Measurements from ENCODE around the gene CCNJL. TPM values are rescaled to one million over a fixed set of nuclear protein-coding genes. Genes with fewer than 3 reads are reported as not detected.
A peak's percentile ranks its signal among the peaks of the same experiment; 100 is the strongest.

CCNJL gene
- total RNA-seq (10 to 100 TPM in 3 of 10 donors, 1 to 10 TPM in 7; 4.5 to 20.8 (median 7.0) TPM), polyA plus RNA-seq (1 to 10 TPM; 2.9 to 5.1 TPM)
- long read RNA-seq, donor 1, partial matches to known transcripts, result 13 of 19 reads
- long read RNA-seq, donor 1, other reads (novel, unspliced or antisense), result 4 of 19 reads
- long read RNA-seq, donor 2, partial matches to known transcripts, result 17 of 18 reads
- long read RNA-seq, donor 2, other reads (novel, unspliced or antisense), result 1 of 18 reads
- long read RNA-seq, donor 3, partial matches to known transcripts, result 6 of 54 reads
- long read RNA-seq, donor 3, other reads (novel, unspliced or antisense), result 46 of 54 reads

GRCh38 chr5:160312134-160312959, at the start of gene CCNJL:
CCNJL (minus strand) TSS chr5:160312564; CDS start chr5:160311923, 641 bp downstream.
- Histone ChIP-seq H3K4me1 (peaks cover 0 to 33% (median 12%) of the 10 kb centered on the region in 9 donors), H3K4me3 (peak within 1 kb of the TSS; percentile 58 to 96 (median 82)), H3K36me3 (peaks cover 0 to 15% (median 0%) of the 10 kb centered on the region in 9 donors), H3K27me3 (peaks cover 0 to 45% (median 0%) of the 10 kb centered on the region in 7 donors), H3K9me3 (no peaks in the 10 kb centered on the region), H3K27ac (peak within 1 kb of the TSS in 9 of 10 donors; percentile 76 to 92 (median 87))
- WGBS, 2 donors, result 0 to 1% methylated on average over 73 to 84 of the region's 84 CpGs
- peak; percentile 63 to 70 for DNase-seq
- peak; percentile 72 to 85 (median 80) for ATAC-seq
- TF ChIP-seq CTCF (IDR thresholded peaks at IDR 0.05), result no peak
- intact Hi-C loops (cut with DNase I), result loop anchor here in 4 of 10 donors (5.0 to 10.0 kb wide), 2 partner anchors 45 to 48 kb away; no protein-coding TSS in a partner anchor

GRCh38 chr5:160361624-160362228, 49.4 kb upstream of the CCNJL start:
- DNase-seq, result no peak
- 86 to 89% methylated on average over 9 of the region's 9 CpGs for WGBS, 2 donors
- Histone ChIP-seq H3K27me3 (no peaks in the 10 kb centered on the region), H3K4me3 (no peak overlapping the region), H3K36me3 (no peaks in the 10 kb centered on the region), H3K27ac (no peak overlapping the region), H3K9me3 (no peaks in the 10 kb centered on the region), H3K4me1 (peaks cover 15 to 73% (median 42%) of the 10 kb centered on the region in 9 donors)
- no peak for TF ChIP-seq CTCF (IDR thresholded peaks at IDR 0.05)
- ATAC-seq, result no peak
- intact Hi-C loops (cut with DNase I), result no loop called here

- intact Hi-C loops (cut with DNase I), result no loop called here
- Histone ChIP-seq H3K27me3 (no peaks in the 10 kb centered on the region), H3K36me3 (no peaks in the 10 kb centered on the region), H3K27ac (peak overlapping the region in 1 of 10 donors; percentile 30), H3K4me3 (no peak overlapping the region), H3K4me1 (peaks cover 17 to 77% (median 47%) of the 10 kb centered on the region in 9 donors), H3K9me3 (no peaks in the 10 kb centered on the region)
- DNase-seq (no peak), ATAC-seq (no peak)
- whole genome bisulfite sequencing, 2 donors, result 80 to 85% methylated on average over 3 of the region's 3 CpGs
- no peak for TF ChIP-seq CTCF (IDR thresholded peaks at IDR 0.05)
These were observed 47.9 kb upstream of the CCNJL start for GRCh38 chr5:160360310-160360709.

GRCh38 chr5:160359816-160360215, 47.5 kb upstream of the CCNJL start:
- Histone ChIP-seq H3K4me1 (peaks cover 17 to 77% (median 47%) of the 10 kb centered on the region in 9 donors), H3K27ac (peak overlapping the region in 2 of 10 donors; percentile 13 to 30), H3K27me3 (no peaks in the 10 kb centered on the region), H3K4me3 (no peak overlapping the region), H3K36me3 (no peaks in the 10 kb centered on the region), H3K9me3 (no peaks in the 10 kb centered on the region)
- WGBS, 2 donors, result 76 to 79% methylated on average over 4 of the region's 4 CpGs
- intact Hi-C loops (cut with DNase I), result no loop called here
- no peak for TF ChIP-seq CTCF (IDR thresholded peaks at IDR 0.05)
- DNase-seq (no peak), ATAC-seq (no peak)

Measured in heart right ventricle (tissue), 16 donors.